Common myeloid progenitor, CD34-positive (primary cell): ENCODE measurements around the gene CPEB3.
"Not testable (repeated sequence)": the region's sequence is repeated elsewhere in the genome, so short reads cannot be mapped to it uniquely, and the experiment has no call there.

Experiments
- CTCF ChIA-PET: fragments of 350-600 bp; sonication (Branson Sonifier 250); formaldehyde crosslinking; loops from one replicate; lab custom pipeline; 2021; ENCODE audit warnings: antibody characterized with exemption; lab: Charles Lee
- POLR2A ChIA-PET: fragments of 350-600 bp; sonication (Branson Sonifier 250); formaldehyde crosslinking; loops from one replicate; lab custom pipeline; 2021; ENCODE audit warnings: antibody characterized with exemption; lab: Charles Lee
- DNase-seq, 3 donors: peaks; one replicate each; pipeline versions ENCODE4 v3.0.0 to v3.0.0-alpha.2; 2013
- H3K27ac ChIP-seq, 2 experiments: 1 replicate in 1 of 2; 2 replicates in 1 of 2; pipeline ENCODE4 v1.7.0; 2013; ENCODE audit warnings: inconsistent platforms in 2 of 2, low read length in 2 of 2, mild to moderate bottlenecking in 2 of 2, low read depth in 1 of 2, moderate library complexity in 1 of 2; ENCODE audit not compliant: severe bottlenecking in 2 of 2, insufficient read depth in 1 of 2, poor library complexity in 1 of 2
- H3K27me3 ChIP-seq, 5 experiments: replicated peaks in 2 of 5; 1 replicate in 3 of 5; 2 replicates in 2 of 5; pipeline versions ENCODE4 v1.6.1 to v1.7.0; 2013; ENCODE audit warnings: low read length in 4 of 5, mild to moderate bottlenecking in 2 of 5, moderate library complexity in 2 of 5, inconsistent platforms in 1 of 5; ENCODE audit not compliant: insufficient read depth in 5 of 5, control insufficient read depth in 4 of 5
- H3K36me3 ChIP-seq, 4 experiments: 1 replicate in 2 of 4; 2 replicates in 2 of 4; pipeline versions ENCODE4 v1.6.1 to v1.7.0; 2013; ENCODE audit warnings: low read length in 3 of 4, control low read depth in 1 of 4, mild to moderate bottlenecking in 1 of 4; ENCODE audit not compliant: control insufficient read depth in 4 of 4, insufficient read depth in 4 of 4
- H3K4me1 ChIP-seq, 4 experiments: 1 replicate in 3 of 4; 2 replicates in 1 of 4; pipeline versions ENCODE4 v1.6.1 to v1.7.1; 2013; ENCODE audit warnings: low read length in 3 of 4, mild to moderate bottlenecking in 3 of 4, control low read depth in 1 of 4, inconsistent platforms in 1 of 4, moderate library complexity in 1 of 4; ENCODE audit not compliant: control insufficient read depth in 4 of 4, insufficient read depth in 4 of 4; ENCODE audit errors: control extremely low read depth in 1 of 4
- H3K4me3 ChIP-seq, 7 experiments: 1 replicate in 4 of 7; 2 replicates in 3 of 7; pipeline versions ENCODE4 v1.5.1 to v1.7.0; 2013; ENCODE audit warnings: mild to moderate bottlenecking in 7 of 7, low read length in 6 of 7, moderate library complexity in 6 of 7, inconsistent platforms in 2 of 7, low read depth in 2 of 7, control low read depth in 1 of 7; ENCODE audit not compliant: insufficient read depth in 4 of 7, control insufficient read depth in 1 of 7; ENCODE audit errors: extremely low read depth in 1 of 7
- H3K9me3 ChIP-seq, 5 experiments: 1 replicate in 4 of 5; 2 replicates in 1 of 5; pipeline versions ENCODE4 v1.6.1 to v1.7.1; 2013; ENCODE audit warnings: low read length in 4 of 5, mild to moderate bottlenecking in 2 of 5, inconsistent platforms in 1 of 5, low read depth in 1 of 5, moderate library complexity in 1 of 5; ENCODE audit not compliant: control insufficient read depth in 4 of 5, insufficient read depth in 2 of 5; ENCODE audit errors: control extremely low read depth in 1 of 5
- WGBS: methylation state at CpG from one replicate; pipeline ENCODE4 v1.1.5; 2013; ENCODE audit not compliant: insufficient coverage; 5-methylcytosine and 5-hydroxymethylcytosine counted together

CPEB3 gene

DNA sequence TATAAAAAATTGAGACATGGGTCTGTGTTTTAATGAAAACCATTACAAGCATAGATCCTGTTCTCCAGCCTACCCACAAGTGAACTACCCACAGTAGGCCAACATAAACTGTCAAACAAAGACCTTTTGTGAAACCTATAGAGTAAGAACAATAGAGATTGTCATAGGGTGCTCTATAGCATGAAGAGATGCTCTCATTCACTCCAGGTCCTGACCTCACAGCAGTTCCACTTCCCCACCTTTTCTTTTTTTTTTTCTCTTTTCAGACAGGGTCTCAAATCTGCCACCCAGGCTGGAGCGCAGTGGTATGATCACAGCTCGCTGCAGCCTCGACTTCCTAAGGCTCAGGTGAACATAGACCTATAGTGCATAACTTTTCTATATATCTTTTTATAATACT is 72.3 kb downstream of the CPEB3 start:
- no peaks in the 10 kb centered on the region for H3K27me3 ChIP-seq
- no CpG with 5 or more reads among the region's 3 CpGs for WGBS
- ChIA-PET CTCF (interaction anchor here (1.4 to 1.5 kb wide), 2 partner anchors 42 to 78 kb away, joined by 3 to 5 read pairs; no protein-coding TSS in a partner anchor), POLR2A (no interaction called here)
- H3K4me1 ChIP-seq = no peaks in the 10 kb centered on the region
- DNase-seq = no peak
- no peak overlapping the region for H3K27ac ChIP-seq
- no peak overlapping the region for H3K4me3 ChIP-seq
- no peaks in the 10 kb centered on the region for H3K9me3 ChIP-seq
- peaks cover 0 to 2% (median 0%) of the 10 kb centered on the region in 4 experiments for H3K36me3 ChIP-seq

DNA sequence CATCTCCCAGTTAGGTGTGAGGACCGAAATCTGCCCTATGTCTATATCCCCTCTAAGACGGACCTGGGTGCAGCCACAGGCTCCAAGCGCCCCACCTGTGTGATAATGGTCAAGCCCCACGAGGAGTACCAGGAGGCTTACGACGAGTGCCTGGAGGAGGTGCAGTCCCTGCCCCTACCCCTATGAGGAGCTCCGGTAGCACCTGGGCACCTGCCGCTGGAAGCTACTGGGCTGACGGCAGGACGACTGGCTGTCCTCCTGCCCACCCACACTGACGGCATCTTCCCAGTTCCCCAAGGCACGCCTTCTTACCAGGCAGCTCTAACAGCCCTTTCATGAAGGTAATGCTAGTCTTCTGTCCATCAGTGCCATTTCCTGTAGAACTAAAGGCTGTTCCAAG is 74.3 kb downstream of the CPEB3 start:
- WGBS = 91% methylated on average over 10 of the region's 12 CpGs
- H3K4me1 ChIP-seq, H3K27ac ChIP-seq, H3K9me3 ChIP-seq, H3K4me3 ChIP-seq, POLR2A ChIA-PET, H3K36me3 ChIP-seq, H3K27me3 ChIP-seq: not testable (repeated sequence)
- CTCF ChIA-PET = interaction anchor here (1.2 to 2.0 kb wide), 2 partner anchors 12 to 97 kb away, joined by 3 to 5 read pairs; no protein-coding TSS in a partner anchor
- peak in 2 of 3 donors; percentile 8 to 15 for DNase-seq

DNA sequence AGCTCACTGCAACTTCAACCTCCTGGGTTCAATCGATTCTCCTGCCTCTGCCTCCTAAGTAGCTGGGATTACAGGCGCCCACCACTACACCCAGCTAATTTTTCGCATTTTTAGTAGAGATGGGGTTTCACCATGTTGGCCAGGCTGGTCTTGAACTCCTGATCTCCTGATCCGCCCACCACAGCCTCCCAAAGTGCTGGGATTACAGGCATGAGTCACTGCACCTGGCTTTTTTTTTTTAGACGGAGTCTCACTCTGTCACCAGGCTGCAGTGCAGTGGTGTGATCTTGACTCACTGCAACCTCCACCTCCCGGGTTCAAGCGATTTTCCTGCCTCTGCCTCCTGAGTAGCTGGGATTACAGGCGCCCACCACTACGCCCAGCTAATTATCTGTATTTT is 75.7 kb downstream of the CPEB3 start:
- CTCF ChIA-PET = interaction anchor here (1.0 kb wide), 1 partner anchor 77 kb away, joined by 4 read pairs; no protein-coding TSS in a partner anchor
- H3K27me3 ChIP-seq, DNase-seq, H3K27ac ChIP-seq, H3K4me1 ChIP-seq, H3K4me3 ChIP-seq, POLR2A ChIA-PET, H3K36me3 ChIP-seq, H3K9me3 ChIP-seq: not testable (repeated sequence)
- 100% methylated on average over 6 of the region's 9 CpGs for WGBS

DNA sequence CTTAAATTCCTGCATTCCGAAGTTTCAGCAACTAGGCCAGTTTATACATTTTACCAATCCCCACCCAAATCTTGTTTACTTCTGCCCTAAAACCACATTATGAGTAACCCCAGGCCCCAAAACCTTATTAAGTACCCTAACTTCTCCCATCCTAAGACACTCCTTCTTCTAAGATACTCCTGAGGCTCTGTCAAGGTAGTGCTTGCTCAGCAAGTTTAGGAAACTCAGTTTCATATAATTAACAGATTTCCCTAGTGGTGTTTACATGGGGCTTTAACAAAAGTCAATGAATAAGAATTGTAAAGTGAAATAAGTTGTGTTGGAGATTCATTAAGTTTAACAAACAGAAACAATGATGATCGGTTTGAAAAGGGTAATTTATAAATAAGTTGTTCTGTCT is 77.8 kb downstream of the CPEB3 start:
- H3K36me3 ChIP-seq = peaks cover 0 to 2% (median 0%) of the 10 kb centered on the region in 4 experiments
- peaks cover 0 to 3% (median 0%) of the 10 kb centered on the region in 4 experiments for H3K4me1 ChIP-seq
- H3K27me3 ChIP-seq = no peaks in the 10 kb centered on the region
- POLR2A ChIA-PET = no interaction called here
- CTCF ChIA-PET = no interaction called here
- 100% methylated on average over 1 of the region's 2 CpGs for WGBS
- no peak overlapping the region for H3K4me3 ChIP-seq
- no peak overlapping the region for H3K27ac ChIP-seq
- H3K9me3 ChIP-seq = no peaks in the 10 kb centered on the region
- DNase-seq = no peak

DNA sequence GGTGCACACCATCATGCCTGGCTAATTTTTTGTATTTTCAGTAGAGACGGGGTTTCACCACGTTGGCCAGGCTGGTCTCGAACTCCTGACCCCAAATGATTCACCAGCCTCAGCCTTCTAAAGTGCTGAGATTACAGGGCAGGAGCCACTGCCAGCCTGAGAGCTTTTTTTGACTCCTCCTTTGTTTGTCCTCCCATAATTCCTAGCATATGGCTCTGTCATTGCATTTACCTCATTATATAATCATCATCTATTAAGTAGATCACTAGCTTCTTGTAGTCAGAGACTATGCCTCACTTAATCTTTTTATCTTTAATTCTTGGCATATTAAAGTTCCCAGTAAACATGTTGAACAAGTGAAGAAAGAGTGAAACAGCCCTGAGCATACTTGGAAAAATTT is 82.1 kb downstream of the CPEB3 start:
- ChIA-PET POLR2A (interaction anchor here (0.6 kb wide), 1 partner anchor 28 kb away, joined by 3 read pairs; no protein-coding TSS in a partner anchor), CTCF (interaction anchor here (1.1 kb wide), 1 partner anchor 83 kb away, joined by 3 read pairs; the partner anchor contains the start of gene MARCHF5)
- Histone ChIP-seq H3K27ac (no peak overlapping the region), H3K9me3 (no peaks in the 10 kb centered on the region), H3K27me3 (no peaks in the 10 kb centered on the region), H3K4me3 (no peak overlapping the region), H3K4me1 (peaks cover 0 to 3% (median 0%) of the 10 kb centered on the region in 4 experiments), H3K36me3 (no peaks in the 10 kb centered on the region)
- no peak for DNase-seq
- 100% methylated on average over 3 of the region's 3 CpGs for whole genome bisulfite sequencing

DNA sequence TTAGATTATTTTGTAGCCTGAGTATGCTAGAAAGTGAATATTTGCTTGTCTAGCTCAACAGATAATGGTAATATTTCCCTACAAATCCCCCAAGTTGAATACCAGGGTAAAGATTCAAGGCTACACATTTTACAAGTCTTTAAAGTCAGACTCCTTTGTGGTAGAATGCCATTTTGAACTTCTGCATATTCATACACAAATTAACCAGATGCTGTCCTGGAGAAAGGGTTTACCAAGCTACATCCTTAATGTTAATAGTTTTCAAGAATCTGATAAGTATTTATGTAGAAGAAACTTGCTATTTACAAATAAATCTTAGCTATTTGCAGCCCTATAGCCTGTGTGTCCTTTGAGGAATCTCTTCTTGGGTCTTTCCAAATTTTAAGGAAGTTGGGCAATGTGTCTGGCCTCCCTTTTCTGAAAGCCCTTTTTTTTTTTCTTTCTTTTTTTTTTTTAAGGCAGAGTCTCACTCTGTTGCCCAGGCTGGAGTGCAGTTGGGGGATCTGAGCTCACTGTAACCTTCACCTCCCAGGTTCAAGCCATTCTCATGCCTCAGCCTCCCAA is 82.6 kb downstream of the CPEB3 start:
- peak in 2 of 3 donors; percentile 21 to 31 for DNase-seq
- Histone ChIP-seq H3K36me3 (no peaks in the 10 kb centered on the region), H3K27ac (no peak overlapping the region), H3K4me3 (no peak overlapping the region), H3K27me3 (no peaks in the 10 kb centered on the region), H3K9me3 (no peaks in the 10 kb centered on the region), H3K4me1 (peaks cover 0 to 3% (median 0%) of the 10 kb centered on the region in 4 experiments)
- POLR2A ChIA-PET = interaction anchor here (0.6 kb wide), 2 partner anchors 28 to 191 kb away, joined by 3 to 7 read pairs; no protein-coding TSS in a partner anchor
- CTCF ChIA-PET = interaction anchor here (0.9 kb wide), 1 partner anchor 83 kb away, joined by 4 read pairs; the partner anchor contains the start of gene MARCHF5

DNA sequence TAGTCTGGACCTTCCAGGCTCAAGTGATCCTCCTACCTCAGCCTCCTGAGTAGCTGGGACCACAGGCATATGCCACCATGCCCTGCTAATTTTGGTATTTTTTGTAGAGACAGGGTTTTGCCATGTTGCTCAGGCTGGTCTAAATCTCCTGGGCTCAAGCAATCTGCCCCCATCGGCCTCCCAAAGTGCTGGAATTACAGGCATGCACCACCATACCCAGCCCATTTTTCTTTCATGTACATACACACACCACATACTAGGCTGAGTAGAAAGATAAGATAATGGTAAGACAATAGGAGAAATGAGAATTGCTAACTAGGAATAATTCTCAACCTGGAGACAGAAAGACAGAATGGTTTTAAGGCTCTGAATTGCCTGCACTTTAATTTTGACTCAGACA is 83.8 kb downstream of the CPEB3 start:
- no peak overlapping the region for H3K4me3 ChIP-seq
- H3K27me3 ChIP-seq = no peaks in the 10 kb centered on the region
- peaks cover 0 to 3% (median 0%) of the 10 kb centered on the region in 4 experiments for H3K4me1 ChIP-seq
- ChIA-PET POLR2A (no interaction called here), CTCF (interaction anchor here (0.8 to 0.9 kb wide), 2 partner anchors 79 to 362 kb away, joined by 3 read pairs; no protein-coding TSS in a partner anchor)
- H3K9me3 ChIP-seq = no peaks in the 10 kb centered on the region
- no peak overlapping the region for H3K27ac ChIP-seq
- no CpG with 5 or more reads among the region's 1 CpG for WGBS
- no peak for DNase-seq
- no peaks in the 10 kb centered on the region for H3K36me3 ChIP-seq
